ENCODE results near the gene APOO.

The APOO gene

DNA sequence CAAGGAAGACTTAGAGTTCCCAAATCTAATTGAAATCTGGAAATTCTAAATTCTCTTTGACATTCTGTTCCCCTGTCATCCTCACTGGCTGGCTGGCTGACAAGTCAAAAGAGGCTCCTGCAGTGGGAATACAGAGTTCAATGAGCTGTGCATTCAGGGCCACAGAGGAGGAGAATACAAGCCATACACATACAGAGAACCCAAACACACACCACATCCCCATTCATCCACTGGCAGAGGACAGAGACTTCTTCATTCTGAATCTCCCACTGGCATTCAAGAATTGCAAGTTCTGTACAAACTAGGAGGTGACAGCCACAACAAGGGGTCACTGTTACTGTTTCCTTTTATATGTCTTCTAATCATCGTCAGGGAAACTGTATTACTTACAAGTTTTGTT lies 75.0 kb downstream of the APOO start:
- no peaks in the 10 kb centered on the region for H3K36me3 ChIP-seq
- H3K27me3 ChIP-seq: no peaks in the 10 kb centered on the region
- TF ChIP-seq, protein P1, sequence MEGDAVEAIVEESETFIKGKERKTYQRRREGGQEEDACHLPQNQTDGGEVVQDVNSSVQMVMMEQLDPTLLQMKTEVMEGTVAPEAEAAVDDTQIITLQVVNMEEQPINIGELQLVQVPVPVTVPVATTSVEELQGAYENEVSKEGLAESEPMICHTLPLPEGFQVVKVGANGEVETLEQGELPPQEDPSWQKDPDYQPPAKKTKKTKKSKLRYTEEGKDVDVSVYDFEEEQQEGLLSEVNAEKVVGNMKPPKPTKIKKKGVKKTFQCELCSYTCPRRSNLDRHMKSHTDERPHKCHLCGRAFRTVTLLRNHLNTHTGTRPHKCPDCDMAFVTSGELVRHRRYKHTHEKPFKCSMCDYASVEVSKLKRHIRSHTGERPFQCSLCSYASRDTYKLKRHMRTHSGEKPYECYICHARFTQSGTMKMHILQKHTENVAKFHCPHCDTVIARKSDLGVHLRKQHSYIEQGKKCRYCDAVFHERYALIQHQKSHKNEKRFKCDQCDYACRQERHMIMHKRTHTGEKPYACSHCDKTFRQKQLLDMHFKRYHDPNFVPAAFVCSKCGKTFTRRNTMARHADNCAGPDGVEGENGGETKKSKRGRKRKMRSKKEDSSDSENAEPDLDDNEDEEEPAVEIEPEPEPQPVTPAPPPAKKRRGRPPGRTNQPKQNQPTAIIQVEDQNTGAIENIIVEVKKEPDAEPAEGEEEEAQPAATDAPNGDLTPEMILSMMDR (IDR thresholded peaks at IDR 0.05; ENCODE audit: low read depth, low read length): no peak
- DNase-seq: no peak
- no peaks in the 10 kb centered on the region for H3K4me1 ChIP-seq
- H3K9me3 ChIP-seq: no peaks in the 10 kb centered on the region
- H3K4me3 ChIP-seq (ENCODE audit: low read depth, low read length): no peak overlapping the region

DNA sequence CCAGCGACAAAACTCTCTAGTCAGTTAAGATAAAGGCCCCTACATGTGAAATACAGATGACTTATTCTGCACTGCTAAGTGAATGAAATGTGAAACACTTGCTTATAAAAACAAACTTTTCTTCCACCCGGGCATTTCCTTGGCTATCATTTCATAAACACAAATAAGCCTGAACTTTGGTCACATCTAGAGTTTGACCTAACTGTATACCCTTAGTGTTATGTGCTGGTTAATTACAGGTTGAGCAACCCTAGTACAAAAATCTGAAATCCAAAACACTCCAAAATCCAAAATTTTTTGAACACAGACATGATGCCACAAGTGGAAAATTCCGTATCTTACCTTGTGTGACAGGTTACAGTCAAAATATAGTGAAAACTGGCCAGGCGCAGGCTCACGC lies 78.9 kb downstream of the APOO start:
- TF ChIP-seq, protein P1 (IDR thresholded peaks at IDR 0.05; ENCODE audit: low read depth, low read length): no peak
- DNase-seq: no peak
- H3K27me3 ChIP-seq: no peaks in the 10 kb centered on the region
- H3K4me3 ChIP-seq (ENCODE audit: low read depth, low read length): no peak overlapping the region
- H3K9me3 ChIP-seq: no peaks in the 10 kb centered on the region
- no peaks in the 10 kb centered on the region for H3K36me3 ChIP-seq
- H3K4me1 ChIP-seq: no peaks in the 10 kb centered on the region

DNA sequence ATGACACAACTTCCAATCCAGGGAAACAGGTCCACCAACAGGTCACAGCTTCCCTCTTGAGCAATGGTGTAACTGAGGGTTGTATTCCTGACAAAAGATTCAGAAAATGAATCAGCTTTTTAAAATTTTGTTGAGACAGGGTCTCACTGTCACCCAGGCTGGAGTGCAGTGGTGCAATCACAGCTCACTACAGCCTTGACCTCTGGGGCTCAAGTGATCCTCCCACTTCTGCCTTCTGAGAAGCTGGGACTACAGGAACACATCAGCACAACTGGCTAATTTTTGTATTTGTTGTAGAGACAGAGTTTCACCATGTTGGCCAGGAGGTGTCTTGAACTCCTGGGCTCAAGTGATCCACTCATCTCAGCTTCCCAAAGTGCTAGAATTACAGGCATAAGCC lies 81.1 kb downstream of the APOO start:
- TF ChIP-seq, protein P1 (IDR thresholded peaks at IDR 0.05; ENCODE audit: low read depth, low read length): no peak
- H3K36me3 ChIP-seq: no peaks in the 10 kb centered on the region
- no peaks in the 10 kb centered on the region for H3K27me3 ChIP-seq
- H3K4me1 ChIP-seq: no peaks in the 10 kb centered on the region
- no peak for DNase-seq
- no peak overlapping the region for H3K4me3 ChIP-seq (ENCODE audit: low read depth, low read length)
- H3K9me3 ChIP-seq: no peaks in the 10 kb centered on the region

DNA sequence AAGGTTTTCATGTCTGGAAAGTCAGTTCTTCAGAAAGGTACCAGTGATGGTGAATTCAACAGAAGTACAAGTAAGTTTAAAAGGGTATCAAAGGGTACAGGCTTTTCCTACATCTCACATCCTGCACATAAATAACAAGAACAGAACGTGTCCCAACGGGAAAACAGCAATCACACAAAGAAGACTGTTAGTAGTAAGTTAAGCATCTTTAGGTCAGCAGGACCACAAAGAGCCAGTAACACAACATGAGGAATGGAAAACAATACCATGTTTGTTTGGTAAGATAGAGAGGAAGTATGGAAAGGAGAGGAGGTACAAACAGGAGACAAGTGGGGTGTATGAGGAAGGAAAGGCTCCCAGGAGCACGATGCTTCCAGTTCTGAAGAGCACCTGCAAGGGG lies 81.5 kb downstream of the APOO start:
- no peak for DNase-seq
- TF ChIP-seq, protein P1 (IDR thresholded peaks at IDR 0.05; ENCODE audit: low read depth, low read length): no peak
- H3K9me3 ChIP-seq: no peaks in the 10 kb centered on the region
- no peaks in the 10 kb centered on the region for H3K27me3 ChIP-seq
- H3K4me3 ChIP-seq (ENCODE audit: low read depth, low read length): no peak overlapping the region
- no peaks in the 10 kb centered on the region for H3K4me1 ChIP-seq
- no peaks in the 10 kb centered on the region for H3K36me3 ChIP-seq

DNA sequence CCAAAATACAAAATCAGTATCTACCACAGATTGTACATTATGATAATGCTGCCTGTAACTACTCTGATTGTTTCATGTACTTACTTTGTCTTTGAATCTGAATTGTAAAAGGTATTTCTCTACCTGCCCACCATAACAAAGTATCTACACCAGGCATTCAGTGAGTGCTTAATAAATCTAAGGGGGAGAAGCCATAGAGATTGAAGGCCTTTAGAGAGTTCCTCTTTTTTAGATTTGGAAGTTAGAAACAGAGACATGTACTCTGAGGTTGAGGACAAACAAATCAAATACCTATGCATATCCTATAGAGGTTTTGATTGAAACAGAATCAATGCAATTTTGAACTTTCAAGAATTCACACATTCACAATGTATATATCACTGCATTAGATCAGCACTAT lies 82.1 kb downstream of the APOO start:
- no peaks in the 10 kb centered on the region for H3K9me3 ChIP-seq
- TF ChIP-seq, protein P1 (IDR thresholded peaks at IDR 0.05; ENCODE audit: low read depth, low read length): no peak
- DNase-seq: no peak

DNA sequence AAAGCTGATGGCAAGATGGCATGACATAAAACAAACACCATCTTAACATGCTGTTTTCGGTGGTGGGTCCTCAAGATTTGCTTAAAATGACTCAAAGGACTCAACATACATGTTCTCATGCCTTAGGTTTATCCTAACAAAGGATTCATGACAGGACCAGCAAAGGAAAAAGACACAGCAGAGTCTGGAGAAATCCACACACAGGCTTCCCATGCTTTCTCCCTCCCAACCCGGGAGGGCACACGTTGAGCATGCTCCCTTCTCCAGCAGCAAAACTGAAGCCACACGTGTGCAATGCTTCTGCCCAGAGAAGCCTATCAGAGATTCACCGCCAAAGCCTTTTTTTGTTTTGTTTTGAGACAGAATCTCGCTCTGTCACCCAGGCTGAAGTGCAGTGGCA lies 84.9 kb downstream of the APOO start:
- TF ChIP-seq, protein P1 (IDR thresholded peaks at IDR 0.05; ENCODE audit: low read depth, low read length): no peak
- Histone ChIP-seq H3K4me3 (ENCODE audit: low read depth, low read length) (no peak overlapping the region), H3K36me3 (no peaks in the 10 kb centered on the region), H3K9me3 (no peaks in the 10 kb centered on the region), H3K4me1 (no peaks in the 10 kb centered on the region), H3K27me3 (no peaks in the 10 kb centered on the region)
- DNase-seq: no peak

More for the DNA sequence above, 82.1 kb downstream of the APOO start:
- H3K4me1 ChIP-seq: no peaks in the 10 kb centered on the region
- H3K36me3 ChIP-seq: no peaks in the 10 kb centered on the region
- no peaks in the 10 kb centered on the region for H3K27me3 ChIP-seq
- no peak overlapping the region for H3K4me3 ChIP-seq (ENCODE audit: low read depth, low read length)
